ENCODE data around the gene ARHGAP15.
A peak's percentile ranks its signal among the peaks of the same experiment; 100 is the strongest.

The ARHGAP15 gene

GRCh38 chr2:143280097-143280757, 151.0 kb downstream of the ARHGAP15 start:
- DNase-seq, result no peak

- DNase-seq, result peak; percentile 14
Measured at GRCh38 chr2:143282684-143283083, 153.5 kb downstream of the ARHGAP15 start.

GRCh38 chr2:143284087-143284675, 155.0 kb downstream of the ARHGAP15 start:
- DNase-seq, result peak; percentile 8

GRCh38 chr2:143289025-143289424, 159.8 kb downstream of the ARHGAP15 start:
- no peak for DNase-seq

GRCh38 chr2:143290221-143290620, 161.0 kb downstream of the ARHGAP15 start:
- no peak for DNase-seq

- DNase-seq, result no peak
Measured at GRCh38 chr2:143294068-143294467, 164.8 kb downstream of the ARHGAP15 start.

- no peak for DNase-seq
Measured at GRCh38 chr2:143296089-143296488, 166.9 kb downstream of the ARHGAP15 start.

- no peak for DNase-seq
Measured at GRCh38 chr2:143297182-143297581, 168.0 kb downstream of the ARHGAP15 start.

- no peak for DNase-seq
Measured at GRCh38 chr2:143300536-143300935, 171.3 kb downstream of the ARHGAP15 start.

- DNase-seq, result no peak
Measured at GRCh38 chr2:143311426-143311825, 182.2 kb downstream of the ARHGAP15 start.

- DNase-seq, result no peak
Measured at GRCh38 chr2:143312441-143312840, 183.2 kb downstream of the ARHGAP15 start.

GRCh38 chr2:143313861-143314260, 184.6 kb downstream of the ARHGAP15 start:
- DNase-seq, result no peak

- no peak for DNase-seq
Measured at GRCh38 chr2:143321994-143322393, 192.8 kb downstream of the ARHGAP15 start.

GRCh38 chr2:143329288-143329687, 200.1 kb downstream of the ARHGAP15 start:
- DNase-seq, result no peak

GRCh38 chr2:143333168-143333791, 204.1 kb downstream of the ARHGAP15 start:
- DNase-seq, result no peak

GRCh38 chr2:143333847-143334246, 204.6 kb downstream of the ARHGAP15 start:
- DNase-seq, result no peak

- no peak for DNase-seq
Measured at GRCh38 chr2:143334837-143335236, 205.6 kb downstream of the ARHGAP15 start.

- no peak for DNase-seq
Measured at GRCh38 chr2:143336719-143337210, 207.5 kb downstream of the ARHGAP15 start.

- no peak for DNase-seq
Measured at GRCh38 chr2:143341478-143341877, 212.3 kb downstream of the ARHGAP15 start.

- DNase-seq, result no peak
Measured at GRCh38 chr2:143344780-143345179, 215.6 kb downstream of the ARHGAP15 start.

GRCh38 chr2:143345887-143346787, 216.9 kb downstream of the ARHGAP15 start:
- DNase-seq, result no peak

- no peak for DNase-seq
Measured at GRCh38 chr2:143347271-143347695, 218.1 kb downstream of the ARHGAP15 start.

GRCh38 chr2:143347901-143348414, 218.7 kb downstream of the ARHGAP15 start:
- no peak for DNase-seq
